ENCODE measurements around the gene RLF. TPM values are rescaled to one million over a fixed set of nuclear protein-coding genes. Genes with fewer than 3 reads are reported as not detected.

RLF gene
- total and polyA plus RNA-seq, 10 of the 15 experiments (the other 5 are each of a cell fraction or from before 2014, with no cell fraction given) = 2.0 to 19.8 (median 8.7) TPM

DNA sequence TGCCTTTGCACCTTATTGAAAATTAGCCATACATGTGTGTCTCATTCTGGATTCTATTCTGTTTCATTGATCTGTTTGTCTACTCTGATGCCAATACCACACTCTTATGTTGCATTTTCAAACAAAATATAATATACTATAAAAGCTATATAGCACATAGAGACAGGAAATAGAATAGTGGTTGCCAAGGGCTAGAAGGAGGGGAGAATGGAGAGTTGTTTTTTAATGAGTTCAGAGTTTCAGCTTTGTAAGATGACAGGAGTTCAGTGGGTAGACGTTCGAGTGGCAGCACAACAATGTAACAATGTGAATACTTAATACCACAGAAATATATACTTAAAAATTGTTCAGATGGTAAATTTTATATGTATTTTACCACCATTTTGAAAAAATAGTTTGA lies 17.0 kb downstream of the RLF start:
- in situ Hi-C loops (cut with MboI) = no loop called here
- POLR2A ChIA-PET = interaction anchor here (0.6 to 0.7 kb wide), 3 partner anchors 95 to 241 kb away, joined by 3 to 5 read pairs (median 3); no protein-coding TSS in a partner anchor
- no peak overlapping the region for H3K27ac ChIP-seq (ENCODE audit: control insufficient read depth, insufficient read depth)
- no peak overlapping the region for H3K4me3 ChIP-seq
- SMC1A ChIA-PET (ENCODE audit: uncharacterized antibody, unreplicated experiment) = interaction anchor here (1.1 to 1.8 kb wide), 3 partner anchors 13 to 35 kb away, joined by 3 to 6 read pairs (median 4); no protein-coding TSS in a partner anchor
- no peak for ATAC-seq
- H3K27me3 ChIP-seq (replicated peaks in 1 of 2; ENCODE audit: control insufficient read depth in 2 of 2, insufficient read depth in 2 of 2, low read length in 1 of 2) = no peaks in the 10 kb centered on the region
- H3K79me2 ChIP-seq (ENCODE audit: control insufficient read depth, insufficient read depth, low read length) = peaks cover 77% of the 10 kb centered on the region
- intact Hi-C loops (cut with micrococcal nuclease; ENCODE audit: unreplicated experiment) = no loop called here
- no TSS peak for BruUV-seq (replicated peaks)
- CTCF ChIA-PET = interaction anchor here (0.6 to 2.8 kb wide), 7 partner anchors 11 to 160 kb away, joined by 3 to 11 read pairs (median 5); no protein-coding TSS in a partner anchor
- no peak for FAIRE-seq
- no peaks in the 10 kb centered on the region; the same call in 2 of the 3 replicates for H3K9me3 ChIP-seq (replicated peaks; ENCODE audit: control insufficient read depth, insufficient read depth, low read length)
- TF ChIP-seq ASH2L (IDR thresholded peaks at IDR 0.05; ENCODE audit: borderline replicate concordance, low read depth) (no peak), POLR2AphosphoS5 (IDR thresholded peaks at IDR 0.05; ENCODE audit: low read length) (no peak), TBL1XR1 (IDR thresholded peaks at IDR 0.05; ENCODE audit: low read depth, low read length) (no peak), TCF3 (IDR thresholded peaks at IDR 0.05; ENCODE audit: borderline replicate concordance, insufficient read depth, low read depth, low read length) (no peak), SIX5 (IDR thresholded peaks at IDR 0.05; ENCODE audit: low read depth, low read length, severe bottlenecking) (no peak), ZNF622 (IDR thresholded peaks at IDR 0.05) (no peak), RFX5 (IDR thresholded peaks at IDR 0.05; ENCODE audit: low read depth, low read length) (no peak), GABPA (IDR thresholded peaks at IDR 0.05; ENCODE audit: low read depth) (no peak), NR2F1 (conservative IDR thresholded peaks at IDR 0.05) (no peak), MEF2B (IDR thresholded peaks at IDR 0.05; ENCODE audit: partially characterized antibody, poor library complexity, severe bottlenecking) (no peak), RBBP5 (conservative IDR thresholded peaks at IDR 0.05) (no peak), EGR1 (IDR thresholded peaks at IDR 0.05; ENCODE audit: borderline replicate concordance in 1 of 2, low read depth in 2 of 2, low read length in 2 of 2) (no peak)
- TF ChIP-seq, protein P1, sequence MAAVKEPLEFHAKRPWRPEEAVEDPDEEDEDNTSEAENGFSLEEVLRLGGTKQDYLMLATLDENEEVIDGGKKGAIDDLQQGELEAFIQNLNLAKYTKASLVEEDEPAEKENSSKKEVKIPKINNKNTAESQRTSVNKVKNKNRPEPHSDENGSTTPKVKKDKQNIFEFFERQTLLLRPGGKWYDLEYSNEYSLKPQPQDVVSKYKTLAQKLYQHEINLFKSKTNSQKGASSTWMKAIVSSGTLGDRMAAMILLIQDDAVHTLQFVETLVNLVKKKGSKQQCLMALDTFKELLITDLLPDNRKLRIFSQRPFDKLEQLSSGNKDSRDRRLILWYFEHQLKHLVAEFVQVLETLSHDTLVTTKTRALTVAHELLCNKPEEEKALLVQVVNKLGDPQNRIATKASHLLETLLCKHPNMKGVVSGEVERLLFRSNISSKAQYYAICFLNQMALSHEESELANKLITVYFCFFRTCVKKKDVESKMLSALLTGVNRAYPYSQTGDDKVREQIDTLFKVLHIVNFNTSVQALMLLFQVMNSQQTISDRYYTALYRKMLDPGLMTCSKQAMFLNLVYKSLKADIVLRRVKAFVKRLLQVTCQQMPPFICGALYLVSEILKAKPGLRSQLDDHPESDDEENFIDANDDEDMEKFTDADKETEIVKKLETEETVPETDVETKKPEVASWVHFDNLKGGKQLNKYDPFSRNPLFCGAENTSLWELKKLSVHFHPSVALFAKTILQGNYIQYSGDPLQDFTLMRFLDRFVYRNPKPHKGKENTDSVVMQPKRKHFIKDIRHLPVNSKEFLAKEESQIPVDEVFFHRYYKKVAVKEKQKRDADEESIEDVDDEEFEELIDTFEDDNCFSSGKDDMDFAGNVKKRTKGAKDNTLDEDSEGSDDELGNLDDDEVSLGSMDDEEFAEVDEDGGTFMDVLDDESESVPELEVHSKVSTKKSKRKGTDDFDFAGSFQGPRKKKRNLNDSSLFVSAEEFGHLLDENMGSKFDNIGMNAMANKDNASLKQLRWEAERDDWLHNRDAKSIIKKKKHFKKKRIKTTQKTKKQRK (IDR thresholded peaks at IDR 0.05; ENCODE audit: low read depth, low read length) = no peak
- TF ChIP-seq, protein P2, sequence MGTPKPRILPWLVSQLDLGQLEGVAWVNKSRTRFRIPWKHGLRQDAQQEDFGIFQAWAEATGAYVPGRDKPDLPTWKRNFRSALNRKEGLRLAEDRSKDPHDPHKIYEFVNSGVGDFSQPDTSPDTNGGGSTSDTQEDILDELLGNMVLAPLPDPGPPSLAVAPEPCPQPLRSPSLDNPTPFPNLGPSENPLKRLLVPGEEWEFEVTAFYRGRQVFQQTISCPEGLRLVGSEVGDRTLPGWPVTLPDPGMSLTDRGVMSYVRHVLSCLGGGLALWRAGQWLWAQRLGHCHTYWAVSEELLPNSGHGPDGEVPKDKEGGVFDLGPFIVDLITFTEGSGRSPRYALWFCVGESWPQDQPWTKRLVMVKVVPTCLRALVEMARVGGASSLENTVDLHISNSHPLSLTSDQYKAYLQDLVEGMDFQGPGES (IDR thresholded peaks at IDR 0.05) = no peak
- TF ChIP-seq, protein P3, sequence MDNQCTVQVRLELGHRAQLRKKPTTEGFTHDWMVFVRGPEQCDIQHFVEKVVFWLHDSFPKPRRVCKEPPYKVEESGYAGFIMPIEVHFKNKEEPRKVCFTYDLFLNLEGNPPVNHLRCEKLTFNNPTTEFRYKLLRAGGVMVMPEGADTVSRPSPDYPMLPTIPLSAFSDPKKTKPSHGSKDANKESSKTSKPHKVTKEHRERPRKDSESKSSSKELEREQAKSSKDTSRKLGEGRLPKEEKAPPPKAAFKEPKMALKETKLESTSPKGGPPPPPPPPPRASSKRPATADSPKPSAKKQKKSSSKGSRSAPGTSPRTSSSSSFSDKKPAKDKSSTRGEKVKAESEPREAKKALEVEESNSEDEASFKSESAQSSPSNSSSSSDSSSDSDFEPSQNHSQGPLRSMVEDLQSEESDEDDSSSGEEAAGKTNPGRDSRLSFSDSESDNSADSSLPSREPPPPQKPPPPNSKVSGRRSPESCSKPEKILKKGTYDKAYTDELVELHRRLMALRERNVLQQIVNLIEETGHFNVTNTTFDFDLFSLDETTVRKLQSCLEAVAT (IDR thresholded peaks at IDR 0.05) = no peak
- no peak for DNase-seq (ENCODE audit: low read depth, low spot score)
- no peak overlapping the region for H3K9ac ChIP-seq (ENCODE audit: control insufficient read depth, insufficient read depth, low read length)
- no peaks in the 10 kb centered on the region; the same call in 1 of the 2 replicates for H3K4me1 ChIP-seq (ENCODE audit: control insufficient read depth, insufficient read depth, low read length)
- H2AFZ ChIP-seq (ENCODE audit: control insufficient read depth, low read depth, low read length) = no peak overlapping the region
- no peak overlapping the region for H3K4me2 ChIP-seq (ENCODE audit: control insufficient read depth, insufficient read depth)
- RAD21 ChIA-PET (ENCODE audit: unreplicated experiment) = no interaction called here
- H3K36me3 ChIP-seq (ENCODE audit: control insufficient read depth in 2 of 2, insufficient read depth in 2 of 2, low read length in 1 of 2) = peaks cover 0 to 3% of the 10 kb centered on the region in 2 experiments; a peak in 1 of 4 replicates
- no peaks in the 10 kb centered on the region; the same call in 1 of the 2 replicates for H4K20me1 ChIP-seq (ENCODE audit: control insufficient read depth, insufficient read depth)
- 94% methylated on average over 2 of the region's 2 CpGs for WGBS (ENCODE audit: insufficient coverage, insufficient replicate concordance, low lambda C conversion rate, missing lambda C conversion rate)

Measured in GM12878 (cell line).